Loucy (cell line): ENCODE results near the gene LMOD1.
"Not testable (repeated sequence)": the region's sequence is repeated elsewhere in the genome, so short reads cannot be mapped to it uniquely, and the experiment has no call there.

Experiments
- H2AFZ ChIP-seq: fragments of 200-600 bp; sonication (generic); 2 replicates; pipeline ENCODE4 v1.6.0; 2016; ENCODE audit warnings: antibody characterized with exemption, mild to moderate bottlenecking, low read length, moderate library complexity
- H3F3A ChIP-seq: fragments of 200-600 bp; 2 replicates; pipeline ENCODE4 v1.6.0; 2016; ENCODE audit warnings: antibody characterized with exemption, low read depth, mild to moderate bottlenecking
- H3K27me3 ChIP-seq: fragments of 200-600 bp; sonication (generic); 2 replicates; pipeline ENCODE4 v1.6.1; 2014; ENCODE audit warnings: low read length, mild to moderate bottlenecking; ENCODE audit not compliant: insufficient read depth, poor library complexity, severe bottlenecking
- H3K36me3 ChIP-seq: fragments of 200-600 bp; sonication (generic); 2 replicates; pipeline ENCODE4 v1.6.1; 2016; ENCODE audit warnings: low read length; ENCODE audit not compliant: insufficient read depth
- H3K4me1 ChIP-seq: fragments of 200-600 bp; sonication (generic); 2 replicates; pipeline ENCODE4 v1.5.1; 2014; ENCODE audit warnings: low read length, mild to moderate bottlenecking; ENCODE audit not compliant: insufficient read depth, poor library complexity, severe bottlenecking
- H3K4me2 ChIP-seq: fragments of 200-600 bp; sonication (generic); 2 replicates; pipeline ENCODE4 v1.6.0; 2014; ENCODE audit warnings: antibody characterized with exemption, low read length, low read depth, mild to moderate bottlenecking; ENCODE audit not compliant: poor library complexity, severe bottlenecking
- H3K4me3 ChIP-seq: fragments of 200-600 bp; sonication (generic); 2 replicates; pipeline ENCODE4 v1.5.1; 2014; ENCODE audit warnings: low read length, mild to moderate bottlenecking, mixed read lengths; ENCODE audit not compliant: poor library complexity, severe bottlenecking
- H3K79me2 ChIP-seq: fragments of 200-600 bp; sonication (generic); 2 replicates; pipeline ENCODE4 v1.6.1; 2014; ENCODE audit warnings: low read length; ENCODE audit not compliant: insufficient read depth
- H3K9ac ChIP-seq: fragments of 200-600 bp; sonication (generic); 2 replicates; pipeline ENCODE4 v1.6.0; 2014; ENCODE audit warnings: mild to moderate bottlenecking, low read depth, low read length, moderate library complexity; ENCODE audit not compliant: poor library complexity, severe bottlenecking
- H3K9me2 ChIP-seq: fragments of 200-600 bp; sonication (generic); replicated peaks from 2 replicates; pipeline ENCODE4 v1.6.1; 2016; ENCODE audit warnings: low read depth, low read length, mixed read lengths
- H3K9me3 ChIP-seq: fragments of 200-600 bp; sonication (generic); 2 replicates; pipeline ENCODE4 v1.6.1; 2014; ENCODE audit warnings: mild to moderate bottlenecking, antibody characterized with exemption, low read length, low read depth; ENCODE audit not compliant: insufficient read depth
- H4K20me1 ChIP-seq: fragments of 200-600 bp; sonication (generic); 2 replicates; pipeline ENCODE4 v1.6.0; 2014; ENCODE audit warnings: antibody characterized with exemption, low read length, mild to moderate bottlenecking; ENCODE audit not compliant: insufficient read depth, poor library complexity, severe bottlenecking
- CTCF ChIP-seq: fragments of 200-600 bp; sonication (generic); conservative IDR thresholded peaks from 2 replicates; pipeline ENCODE4 v1.5.1; 2014; ENCODE audit warnings: mild to moderate bottlenecking, antibody characterized with exemption, low read length
- EZH2phosphoT487 ChIP-seq: fragments of 200-600 bp; IDR thresholded peaks from 2 replicates; pipeline ENCODE4 v1.6.1; 2018; ENCODE audit warnings: antibody characterized with exemption, mild to moderate bottlenecking, moderate library complexity, borderline replicate concordance

LMOD1 gene

GRCh38 chr1:201874672-201875071 is 71.7 kb downstream of the LMOD1 start:
- Histone ChIP-seq H3K79me2 (no peaks in the 10 kb centered on the region), H3K9me3 (no peaks in the 10 kb centered on the region), H3K36me3 (peaks cover 68% of the 10 kb centered on the region), H3F3A (no peaks in the 10 kb centered on the region; the same call in 1 of the 2 replicates), H2AFZ (no peak overlapping the region), H3K9ac (no peak overlapping the region), H4K20me1 (no peaks in the 10 kb centered on the region), H3K4me1 (no peaks in the 10 kb centered on the region), H3K27me3 (no peaks in the 10 kb centered on the region), H3K9me2 (no peaks in the 10 kb centered on the region), H3K4me3 (no peak overlapping the region), H3K4me2 (no peak overlapping the region)
- TF ChIP-seq EZH2phosphoT487, result no peak

GRCh38 chr1:201870397-201870796 is 76.0 kb downstream of the LMOD1 start:
- no peak overlapping the region for H3K9ac ChIP-seq
- H3K27me3 ChIP-seq, result no peaks in the 10 kb centered on the region
- no peaks in the 10 kb centered on the region for H3K4me1 ChIP-seq
- no peaks in the 10 kb centered on the region for H4K20me1 ChIP-seq
- no peaks in the 10 kb centered on the region for H3K79me2 ChIP-seq
- no peak overlapping the region for H2AFZ ChIP-seq
- H3K4me2 ChIP-seq, result no peak overlapping the region
- peaks cover 97% of the 10 kb centered on the region for H3K36me3 ChIP-seq
- no peaks in the 10 kb centered on the region for H3K9me2 ChIP-seq
- no peaks in the 10 kb centered on the region for H3F3A ChIP-seq
- TF ChIP-seq EZH2phosphoT487, result no peak
- TF ChIP-seq CTCF, result no peak
- no peak overlapping the region for H3K4me3 ChIP-seq
- H3K9me3 ChIP-seq, result no peaks in the 10 kb centered on the region

GRCh38 chr1:201861448-201861847 is 84.9 kb downstream of the LMOD1 start:
- no peak overlapping the region for H3K4me3 ChIP-seq
- H3K9ac ChIP-seq, result no peak overlapping the region
- TF ChIP-seq EZH2phosphoT487, result no peak
- no peak for TF ChIP-seq CTCF
- no peaks in the 10 kb centered on the region for H3K79me2 ChIP-seq
- no peaks in the 10 kb centered on the region for H3K4me1 ChIP-seq
- no peaks in the 10 kb centered on the region for H3K27me3 ChIP-seq
- H3K9me3 ChIP-seq, result no peaks in the 10 kb centered on the region
- no peak overlapping the region for H2AFZ ChIP-seq
- no peaks in the 10 kb centered on the region for H3K9me2 ChIP-seq
- peaks cover 82% of the 10 kb centered on the region for H3K36me3 ChIP-seq
- H3K4me2 ChIP-seq, result no peak overlapping the region
- H3F3A ChIP-seq, result no peaks in the 10 kb centered on the region
- H4K20me1 ChIP-seq, result no peaks in the 10 kb centered on the region

GRCh38 chr1:201859424-201859823 is 86.9 kb downstream of the LMOD1 start:
- TF ChIP-seq EZH2phosphoT487 (no peak), CTCF (no peak)
- no peaks in the 10 kb centered on the region for H3K9me2 ChIP-seq
- H4K20me1 ChIP-seq, result no peaks in the 10 kb centered on the region
- peaks cover 84% of the 10 kb centered on the region for H3K36me3 ChIP-seq
- H3F3A ChIP-seq, result no peaks in the 10 kb centered on the region
- no peak overlapping the region for H3K4me2 ChIP-seq
- no peaks in the 10 kb centered on the region for H3K79me2 ChIP-seq
- H3K27me3 ChIP-seq, result no peaks in the 10 kb centered on the region
- H3K9me3 ChIP-seq, result no peaks in the 10 kb centered on the region
- H3K9ac ChIP-seq, result no peak overlapping the region
- no peak overlapping the region for H3K4me3 ChIP-seq
- no peak overlapping the region for H2AFZ ChIP-seq
- H3K4me1 ChIP-seq, result no peaks in the 10 kb centered on the region

GRCh38 chr1:201856722-201857121 is 89.6 kb downstream of the LMOD1 start:
- not testable (repeated sequence) for H3F3A ChIP-seq, H3K9me3 ChIP-seq, H3K9me2 ChIP-seq, H3K9ac ChIP-seq, H2AFZ ChIP-seq, H3K27me3 ChIP-seq, H3K79me2 ChIP-seq, H3K4me2 ChIP-seq, H3K4me3 ChIP-seq, H3K4me1 ChIP-seq, H4K20me1 ChIP-seq
- peaks cover 92% of the 10 kb centered on the region for H3K36me3 ChIP-seq
